WTC11 (cell line): ENCODE results near the gene CD82. TPM values are rescaled to one million over a fixed set of nuclear protein-coding genes. Genes with fewer than 3 reads are reported as not detected.

Source experiments
- ATAC-seq: fragments of 200-7000 bp; cut with Tn5 transposase; 2 replicates; pipeline ENCODE4 v1.10.0; 2021; ENCODE audit warnings: mild to moderate bottlenecking, moderate library complexity
- CTCF ChIA-PET: fragments of 300-600 bp; sonication (Branson Sonifier 250); formaldehyde crosslinking; loops from one replicate; lab custom pipeline; 2021; ENCODE audit warnings: antibody characterized with exemption; lab: Charles Lee
- POLR2A ChIA-PET: fragments of 350-600 bp; sonication (Branson Sonifier 250); formaldehyde crosslinking; loops from one replicate; lab custom pipeline; 2021; ENCODE audit warnings: antibody characterized with exemption; lab: Charles Lee
- DNase-seq: peaks from one replicate; pipeline ENCODE4 v3.0.0; 2021; ENCODE audit warnings: low spot score
- H3K27ac Mint-ChIP-seq: 2 replicates; pipeline ENCODE4 v1.8.0; 2021; ENCODE audit warnings: mixed read lengths
- H3K27me3 Mint-ChIP-seq: 2 replicates; pipeline ENCODE4 v1.8.0; 2021; ENCODE audit warnings: low read depth, mild to moderate bottlenecking, moderate library complexity, mixed read lengths
- H3K36me3 Mint-ChIP-seq: 2 replicates; pipeline ENCODE4 v1.8.0; 2021; ENCODE audit warnings: mixed read lengths
- H3K4me1 Mint-ChIP-seq: 2 replicates; pipeline ENCODE4 v1.8.0; 2022; ENCODE audit warnings: mixed read lengths
- H3K4me3 Mint-ChIP-seq: 2 replicates; pipeline ENCODE4 v1.8.0; 2021; ENCODE audit warnings: mild to moderate bottlenecking, moderate library complexity, mixed read lengths
- H3K9me3 Mint-ChIP-seq: 2 replicates; pipeline ENCODE4 v1.8.0; 2021; ENCODE audit warnings: mixed read lengths
- CBFB ChIP-seq: sonication (generic); formaldehyde crosslinking; IDR thresholded peaks from 2 replicates; pipeline ENCODE4 v1.8.1; 2022; ENCODE audit warnings: mild to moderate bottlenecking, low read depth, missing genetic modification reagents
- ESRRA ChIP-seq: sonication (generic); formaldehyde crosslinking; IDR thresholded peaks from 2 replicates; pipeline ENCODE4 v1.8.1; 2022; ENCODE audit warnings: mild to moderate bottlenecking, missing genetic modification reagents, borderline replicate concordance
- NFE2L1 ChIP-seq: sonication (generic); formaldehyde crosslinking; IDR thresholded peaks from 2 replicates; pipeline ENCODE4 v1.8.1; 2023; ENCODE audit warnings: missing genetic modification reagents
- SMAD3 ChIP-seq: sonication (generic); formaldehyde crosslinking; IDR thresholded peaks from 2 replicates; pipeline ENCODE4 v1.8.0; 2022; ENCODE audit warnings: missing genetic modification reagents, mild to moderate bottlenecking, borderline replicate concordance
- SOX15 ChIP-seq: fragments of 250-450 bp; sonication (Bioruptor Pico); IDR thresholded peaks from 2 replicates; pipeline ENCODE4 v1.9.0; 2021; ENCODE audit warnings: mild to moderate bottlenecking
- SP1 ChIP-seq: sonication (generic); formaldehyde crosslinking; conservative IDR thresholded peaks from 2 replicates; pipeline ENCODE4 v1.8.1; 2022; ENCODE audit warnings: missing genetic modification reagents
- total RNA-seq: library from RNA; stranded (reverse); gene quantifications from 3 replicates; pipeline ENCODE4 v1.2.3, GENCODE V29; 2021
- TF ChIP-seq, protein P1 (sequence below): fragments of 250-450 bp; sonication (Bioruptor Pico); IDR thresholded peaks from 2 replicates; pipeline ENCODE4 v1.9.0; 2021; ENCODE audit warnings: mild to moderate bottlenecking, borderline replicate concordance
- TF ChIP-seq, protein P2 (sequence below): fragments of 250-450 bp; sonication (Bioruptor Pico); IDR thresholded peaks from 2 replicates; pipeline ENCODE4 v1.9.0; 2021; ENCODE audit warnings: moderate library complexity, mild to moderate bottlenecking, inconsistent platforms, borderline replicate concordance
- TF ChIP-seq, protein P3 (sequence below): sonication (generic); formaldehyde crosslinking; IDR thresholded peaks from 2 replicates; pipeline ENCODE4 v1.8.1; 2023; ENCODE audit warnings: mild to moderate bottlenecking, missing genetic modification reagents
- TF ChIP-seq, protein P4 (sequence below): sonication (generic); formaldehyde crosslinking; IDR thresholded peaks from 2 replicates; pipeline ENCODE4 v1.8.1; 2023; ENCODE audit warnings: mild to moderate bottlenecking, missing genetic modification reagents
- TF ChIP-seq, protein P5 (sequence below): sonication (generic); formaldehyde crosslinking; IDR thresholded peaks from 2 replicates; pipeline ENCODE4 v1.8.0; 2022; ENCODE audit warnings: mild to moderate bottlenecking, missing genetic modification reagents
- TF ChIP-seq, protein P6 (sequence below): fragments of 200-600 bp; IDR thresholded peaks from 2 replicates; pipeline ENCODE4 v1.8.0; 2022; ENCODE audit warnings: antibody characterized with exemption
- TF ChIP-seq, protein P7 (sequence below): sonication (generic); formaldehyde crosslinking; IDR thresholded peaks from 2 replicates; pipeline ENCODE4 v1.8.0; 2022; ENCODE audit warnings: missing genetic modification reagents
- TF ChIP-seq, protein P8 (sequence below): sonication (generic); formaldehyde crosslinking; IDR thresholded peaks from 2 replicates; pipeline ENCODE4 v1.8.0; 2022; ENCODE audit warnings: mild to moderate bottlenecking, missing genetic modification reagents
- TF ChIP-seq, protein P9 (sequence below): sonication (generic); formaldehyde crosslinking; IDR thresholded peaks from 2 replicates; pipeline ENCODE4 v1.8.1; 2022; ENCODE audit warnings: mild to moderate bottlenecking, moderate library complexity, missing genetic modification reagents

The CD82 gene
- total RNA-seq, 1 experiment from 2014 or later = 15.5 TPM

DNA sequence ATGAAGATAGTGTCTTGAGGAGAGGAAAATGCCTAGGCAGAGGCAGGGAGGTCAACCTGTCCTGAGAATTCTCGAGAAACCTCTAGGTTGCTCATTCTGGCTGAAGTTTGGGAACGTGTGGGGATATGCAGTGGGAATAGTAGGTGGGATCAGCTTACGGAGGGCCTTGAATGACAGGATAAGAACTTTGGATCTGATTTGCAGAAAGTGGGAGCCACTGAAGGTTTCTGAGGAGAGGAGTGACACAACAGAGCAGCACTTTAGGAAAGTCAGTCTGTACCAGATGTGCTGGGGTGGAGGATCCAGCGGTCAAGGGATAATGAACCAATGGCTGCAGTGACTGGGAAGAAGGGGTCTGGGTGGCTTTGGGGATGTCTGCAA, 2.4 kb downstream of the CD82 start:
- Mint-ChIP-seq H3K4me1 (peaks cover 58% of the 10 kb centered on the region), H3K27me3 (peaks cover 38% of the 10 kb centered on the region), H3K27ac (no peak overlapping the region), H3K4me3 (no peak overlapping the region), H3K36me3 (no peaks in the 10 kb centered on the region), H3K9me3 (no peaks in the 10 kb centered on the region)
- TF ChIP-seq, protein P1, sequence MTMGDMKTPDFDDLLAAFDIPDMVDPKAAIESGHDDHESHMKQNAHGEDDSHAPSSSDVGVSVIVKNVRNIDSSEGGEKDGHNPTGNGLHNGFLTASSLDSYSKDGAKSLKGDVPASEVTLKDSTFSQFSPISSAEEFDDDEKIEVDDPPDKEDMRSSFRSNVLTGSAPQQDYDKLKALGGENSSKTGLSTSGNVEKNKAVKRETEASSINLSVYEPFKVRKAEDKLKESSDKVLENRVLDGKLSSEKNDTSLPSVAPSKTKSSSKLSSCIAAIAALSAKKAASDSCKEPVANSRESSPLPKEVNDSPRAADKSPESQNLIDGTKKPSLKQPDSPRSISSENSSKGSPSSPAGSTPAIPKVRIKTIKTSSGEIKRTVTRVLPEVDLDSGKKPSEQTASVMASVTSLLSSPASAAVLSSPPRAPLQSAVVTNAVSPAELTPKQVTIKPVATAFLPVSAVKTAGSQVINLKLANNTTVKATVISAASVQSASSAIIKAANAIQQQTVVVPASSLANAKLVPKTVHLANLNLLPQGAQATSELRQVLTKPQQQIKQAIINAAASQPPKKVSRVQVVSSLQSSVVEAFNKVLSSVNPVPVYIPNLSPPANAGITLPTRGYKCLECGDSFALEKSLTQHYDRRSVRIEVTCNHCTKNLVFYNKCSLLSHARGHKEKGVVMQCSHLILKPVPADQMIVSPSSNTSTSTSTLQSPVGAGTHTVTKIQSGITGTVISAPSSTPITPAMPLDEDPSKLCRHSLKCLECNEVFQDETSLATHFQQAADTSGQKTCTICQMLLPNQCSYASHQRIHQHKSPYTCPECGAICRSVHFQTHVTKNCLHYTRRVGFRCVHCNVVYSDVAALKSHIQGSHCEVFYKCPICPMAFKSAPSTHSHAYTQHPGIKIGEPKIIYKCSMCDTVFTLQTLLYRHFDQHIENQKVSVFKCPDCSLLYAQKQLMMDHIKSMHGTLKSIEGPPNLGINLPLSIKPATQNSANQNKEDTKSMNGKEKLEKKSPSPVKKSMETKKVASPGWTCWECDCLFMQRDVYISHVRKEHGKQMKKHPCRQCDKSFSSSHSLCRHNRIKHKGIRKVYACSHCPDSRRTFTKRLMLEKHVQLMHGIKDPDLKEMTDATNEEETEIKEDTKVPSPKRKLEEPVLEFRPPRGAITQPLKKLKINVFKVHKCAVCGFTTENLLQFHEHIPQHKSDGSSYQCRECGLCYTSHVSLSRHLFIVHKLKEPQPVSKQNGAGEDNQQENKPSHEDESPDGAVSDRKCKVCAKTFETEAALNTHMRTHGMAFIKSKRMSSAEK (CRISPR knock-in tag) = no peak
- TF ChIP-seq, protein P2, sequence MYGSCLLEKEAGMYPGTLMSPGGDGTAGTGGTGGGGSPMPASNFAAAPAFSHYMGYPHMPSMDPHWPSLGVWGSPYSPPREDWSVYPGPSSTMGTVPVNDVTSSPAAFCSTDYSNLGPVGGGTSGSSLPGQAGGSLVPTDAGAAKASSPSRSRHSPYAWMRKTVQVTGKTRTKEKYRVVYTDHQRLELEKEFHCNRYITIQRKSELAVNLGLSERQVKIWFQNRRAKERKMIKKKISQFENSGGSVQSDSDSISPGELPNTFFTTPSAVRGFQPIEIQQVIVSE (CRISPR knock-in tag) = no peak
- TF ChIP-seq, protein P3, sequence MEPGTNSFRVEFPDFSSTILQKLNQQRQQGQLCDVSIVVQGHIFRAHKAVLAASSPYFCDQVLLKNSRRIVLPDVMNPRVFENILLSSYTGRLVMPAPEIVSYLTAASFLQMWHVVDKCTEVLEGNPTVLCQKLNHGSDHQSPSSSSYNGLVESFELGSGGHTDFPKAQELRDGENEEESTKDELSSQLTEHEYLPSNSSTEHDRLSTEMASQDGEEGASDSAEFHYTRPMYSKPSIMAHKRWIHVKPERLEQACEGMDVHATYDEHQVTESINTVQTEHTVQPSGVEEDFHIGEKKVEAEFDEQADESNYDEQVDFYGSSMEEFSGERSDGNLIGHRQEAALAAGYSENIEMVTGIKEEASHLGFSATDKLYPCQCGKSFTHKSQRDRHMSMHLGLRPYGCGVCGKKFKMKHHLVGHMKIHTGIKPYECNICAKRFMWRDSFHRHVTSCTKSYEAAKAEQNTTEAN (CRISPR knock-in tag) = no peak
- TF ChIP-seq SMAD3 (CRISPR knock-in tag) (no peak), ESRRA (CRISPR knock-in tag) (no peak)
- TF ChIP-seq, protein P4, sequence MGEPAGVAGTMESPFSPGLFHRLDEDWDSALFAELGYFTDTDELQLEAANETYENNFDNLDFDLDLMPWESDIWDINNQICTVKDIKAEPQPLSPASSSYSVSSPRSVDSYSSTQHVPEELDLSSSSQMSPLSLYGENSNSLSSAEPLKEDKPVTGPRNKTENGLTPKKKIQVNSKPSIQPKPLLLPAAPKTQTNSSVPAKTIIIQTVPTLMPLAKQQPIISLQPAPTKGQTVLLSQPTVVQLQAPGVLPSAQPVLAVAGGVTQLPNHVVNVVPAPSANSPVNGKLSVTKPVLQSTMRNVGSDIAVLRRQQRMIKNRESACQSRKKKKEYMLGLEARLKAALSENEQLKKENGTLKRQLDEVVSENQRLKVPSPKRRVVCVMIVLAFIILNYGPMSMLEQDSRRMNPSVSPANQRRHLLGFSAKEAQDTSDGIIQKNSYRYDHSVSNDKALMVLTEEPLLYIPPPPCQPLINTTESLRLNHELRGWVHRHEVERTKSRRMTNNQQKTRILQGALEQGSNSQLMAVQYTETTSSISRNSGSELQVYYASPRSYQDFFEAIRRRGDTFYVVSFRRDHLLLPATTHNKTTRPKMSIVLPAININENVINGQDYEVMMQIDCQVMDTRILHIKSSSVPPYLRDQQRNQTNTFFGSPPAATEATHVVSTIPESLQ (CRISPR knock-in tag) = no peak
- no peak for DNase-seq
- CTCF ChIA-PET = no interaction called here
- ATAC-seq = no peak
- POLR2A ChIA-PET = no interaction called here

DNA sequence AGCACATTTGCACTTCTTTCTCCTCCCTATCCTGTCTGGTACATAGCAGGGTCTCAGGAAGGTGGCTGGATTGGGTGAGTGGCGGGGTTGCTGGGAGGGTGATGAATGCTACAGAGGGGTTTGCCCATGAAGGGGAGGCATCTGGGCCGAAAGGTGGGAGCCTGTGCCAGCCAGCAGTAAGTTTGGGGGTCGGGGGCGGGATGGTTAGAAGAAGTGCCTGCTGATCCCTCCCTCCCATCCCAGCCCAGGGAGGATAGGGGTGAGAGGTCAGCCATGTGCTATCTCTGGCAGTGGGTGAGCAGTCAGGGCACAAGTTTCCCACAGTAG, 2.8 kb downstream of the CD82 start:
- no peak overlapping the region for H3K4me3 Mint-ChIP-seq
- no peak for DNase-seq
- TF ChIP-seq, protein P5, sequence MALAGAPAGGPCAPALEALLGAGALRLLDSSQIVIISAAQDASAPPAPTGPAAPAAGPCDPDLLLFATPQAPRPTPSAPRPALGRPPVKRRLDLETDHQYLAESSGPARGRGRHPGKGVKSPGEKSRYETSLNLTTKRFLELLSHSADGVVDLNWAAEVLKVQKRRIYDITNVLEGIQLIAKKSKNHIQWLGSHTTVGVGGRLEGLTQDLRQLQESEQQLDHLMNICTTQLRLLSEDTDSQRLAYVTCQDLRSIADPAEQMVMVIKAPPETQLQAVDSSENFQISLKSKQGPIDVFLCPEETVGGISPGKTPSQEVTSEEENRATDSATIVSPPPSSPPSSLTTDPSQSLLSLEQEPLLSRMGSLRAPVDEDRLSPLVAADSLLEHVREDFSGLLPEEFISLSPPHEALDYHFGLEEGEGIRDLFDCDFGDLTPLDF (CRISPR knock-in tag) = no peak
- TF ChIP-seq CBFB (no peak), ESRRA (CRISPR knock-in tag) (no peak), NFE2L1 (CRISPR knock-in tag) (no peak), SOX15 (CRISPR knock-in tag) (no peak), SP1 (CRISPR knock-in tag) (no peak)
- TF ChIP-seq, protein P6, sequence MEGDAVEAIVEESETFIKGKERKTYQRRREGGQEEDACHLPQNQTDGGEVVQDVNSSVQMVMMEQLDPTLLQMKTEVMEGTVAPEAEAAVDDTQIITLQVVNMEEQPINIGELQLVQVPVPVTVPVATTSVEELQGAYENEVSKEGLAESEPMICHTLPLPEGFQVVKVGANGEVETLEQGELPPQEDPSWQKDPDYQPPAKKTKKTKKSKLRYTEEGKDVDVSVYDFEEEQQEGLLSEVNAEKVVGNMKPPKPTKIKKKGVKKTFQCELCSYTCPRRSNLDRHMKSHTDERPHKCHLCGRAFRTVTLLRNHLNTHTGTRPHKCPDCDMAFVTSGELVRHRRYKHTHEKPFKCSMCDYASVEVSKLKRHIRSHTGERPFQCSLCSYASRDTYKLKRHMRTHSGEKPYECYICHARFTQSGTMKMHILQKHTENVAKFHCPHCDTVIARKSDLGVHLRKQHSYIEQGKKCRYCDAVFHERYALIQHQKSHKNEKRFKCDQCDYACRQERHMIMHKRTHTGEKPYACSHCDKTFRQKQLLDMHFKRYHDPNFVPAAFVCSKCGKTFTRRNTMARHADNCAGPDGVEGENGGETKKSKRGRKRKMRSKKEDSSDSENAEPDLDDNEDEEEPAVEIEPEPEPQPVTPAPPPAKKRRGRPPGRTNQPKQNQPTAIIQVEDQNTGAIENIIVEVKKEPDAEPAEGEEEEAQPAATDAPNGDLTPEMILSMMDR = no peak
- TF ChIP-seq, protein P7, sequence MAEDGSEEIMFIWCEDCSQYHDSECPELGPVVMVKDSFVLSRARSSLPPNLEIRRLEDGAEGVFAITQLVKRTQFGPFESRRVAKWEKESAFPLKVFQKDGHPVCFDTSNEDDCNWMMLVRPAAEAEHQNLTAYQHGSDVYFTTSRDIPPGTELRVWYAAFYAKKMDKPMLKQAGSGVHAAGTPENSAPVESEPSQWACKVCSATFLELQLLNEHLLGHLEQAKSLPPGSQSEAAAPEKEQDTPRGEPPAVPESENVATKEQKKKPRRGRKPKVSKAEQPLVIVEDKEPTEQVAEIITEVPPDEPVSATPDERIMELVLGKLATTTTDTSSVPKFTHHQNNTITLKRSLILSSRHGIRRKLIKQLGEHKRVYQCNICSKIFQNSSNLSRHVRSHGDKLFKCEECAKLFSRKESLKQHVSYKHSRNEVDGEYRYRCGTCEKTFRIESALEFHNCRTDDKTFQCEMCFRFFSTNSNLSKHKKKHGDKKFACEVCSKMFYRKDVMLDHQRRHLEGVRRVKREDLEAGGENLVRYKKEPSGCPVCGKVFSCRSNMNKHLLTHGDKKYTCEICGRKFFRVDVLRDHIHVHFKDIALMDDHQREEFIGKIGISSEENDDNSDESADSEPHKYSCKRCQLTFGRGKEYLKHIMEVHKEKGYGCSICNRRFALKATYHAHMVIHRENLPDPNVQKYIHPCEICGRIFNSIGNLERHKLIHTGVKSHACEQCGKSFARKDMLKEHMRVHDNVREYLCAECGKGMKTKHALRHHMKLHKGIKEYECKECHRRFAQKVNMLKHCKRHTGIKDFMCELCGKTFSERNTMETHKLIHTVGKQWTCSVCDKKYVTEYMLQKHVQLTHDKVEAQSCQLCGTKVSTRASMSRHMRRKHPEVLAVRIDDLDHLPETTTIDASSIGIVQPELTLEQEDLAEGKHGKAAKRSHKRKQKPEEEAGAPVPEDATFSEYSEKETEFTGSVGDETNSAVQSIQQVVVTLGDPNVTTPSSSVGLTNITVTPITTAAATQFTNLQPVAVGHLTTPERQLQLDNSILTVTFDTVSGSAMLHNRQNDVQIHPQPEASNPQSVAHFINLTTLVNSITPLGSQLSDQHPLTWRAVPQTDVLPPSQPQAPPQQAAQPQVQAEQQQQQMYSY (CRISPR knock-in tag) = no peak
- TF ChIP-seq, protein P8, sequence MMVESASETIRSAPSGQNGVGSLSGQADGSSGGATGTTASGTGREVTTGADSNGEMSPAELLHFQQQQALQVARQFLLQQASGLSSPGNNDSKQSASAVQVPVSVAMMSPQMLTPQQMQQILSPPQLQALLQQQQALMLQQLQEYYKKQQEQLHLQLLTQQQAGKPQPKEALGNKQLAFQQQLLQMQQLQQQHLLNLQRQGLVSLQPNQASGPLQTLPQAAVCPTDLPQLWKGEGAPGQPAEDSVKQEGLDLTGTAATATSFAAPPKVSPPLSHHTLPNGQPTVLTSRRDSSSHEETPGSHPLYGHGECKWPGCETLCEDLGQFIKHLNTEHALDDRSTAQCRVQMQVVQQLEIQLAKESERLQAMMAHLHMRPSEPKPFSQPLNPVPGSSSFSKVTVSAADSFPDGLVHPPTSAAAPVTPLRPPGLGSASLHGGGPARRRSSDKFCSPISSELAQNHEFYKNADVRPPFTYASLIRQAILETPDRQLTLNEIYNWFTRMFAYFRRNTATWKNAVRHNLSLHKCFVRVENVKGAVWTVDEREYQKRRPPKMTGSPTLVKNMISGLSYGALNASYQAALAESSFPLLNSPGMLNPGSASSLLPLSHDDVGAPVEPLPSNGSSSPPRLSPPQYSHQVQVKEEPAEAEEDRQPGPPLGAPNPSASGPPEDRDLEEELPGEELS (CRISPR knock-in tag) = no peak
- TF ChIP-seq, protein P2 (CRISPR knock-in tag) = no peak
- TF ChIP-seq, protein P9, sequence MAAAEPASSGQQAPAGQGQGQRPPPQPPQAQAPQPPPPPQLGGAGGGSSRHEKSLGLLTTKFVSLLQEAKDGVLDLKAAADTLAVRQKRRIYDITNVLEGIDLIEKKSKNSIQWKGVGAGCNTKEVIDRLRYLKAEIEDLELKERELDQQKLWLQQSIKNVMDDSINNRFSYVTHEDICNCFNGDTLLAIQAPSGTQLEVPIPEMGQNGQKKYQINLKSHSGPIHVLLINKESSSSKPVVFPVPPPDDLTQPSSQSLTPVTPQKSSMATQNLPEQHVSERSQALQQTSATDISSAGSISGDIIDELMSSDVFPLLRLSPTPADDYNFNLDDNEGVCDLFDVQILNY (CRISPR knock-in tag) = no peak

More for the DNA sequence above, 2.8 kb downstream of the CD82 start:
- CTCF ChIA-PET = interaction anchor here (0.9 kb wide), 1 partner anchor 49 kb away, joined by 5 read pairs; no protein-coding TSS in a partner anchor
- Mint-ChIP-seq H3K4me1 (peaks cover 60% of the 10 kb centered on the region), H3K27me3 (peaks cover 34% of the 10 kb centered on the region), H3K27ac (no peak overlapping the region), H3K36me3 (no peaks in the 10 kb centered on the region), H3K9me3 (no peaks in the 10 kb centered on the region)
- POLR2A ChIA-PET = no interaction called here
- no peak for ATAC-seq
